ENCODE results near the gene XXYLT1.
"Not testable (repeated sequence)": the region's sequence is repeated elsewhere in the genome, so short reads cannot be mapped to it uniquely, and the experiment has no call there.

Gene XXYLT1

DNA sequence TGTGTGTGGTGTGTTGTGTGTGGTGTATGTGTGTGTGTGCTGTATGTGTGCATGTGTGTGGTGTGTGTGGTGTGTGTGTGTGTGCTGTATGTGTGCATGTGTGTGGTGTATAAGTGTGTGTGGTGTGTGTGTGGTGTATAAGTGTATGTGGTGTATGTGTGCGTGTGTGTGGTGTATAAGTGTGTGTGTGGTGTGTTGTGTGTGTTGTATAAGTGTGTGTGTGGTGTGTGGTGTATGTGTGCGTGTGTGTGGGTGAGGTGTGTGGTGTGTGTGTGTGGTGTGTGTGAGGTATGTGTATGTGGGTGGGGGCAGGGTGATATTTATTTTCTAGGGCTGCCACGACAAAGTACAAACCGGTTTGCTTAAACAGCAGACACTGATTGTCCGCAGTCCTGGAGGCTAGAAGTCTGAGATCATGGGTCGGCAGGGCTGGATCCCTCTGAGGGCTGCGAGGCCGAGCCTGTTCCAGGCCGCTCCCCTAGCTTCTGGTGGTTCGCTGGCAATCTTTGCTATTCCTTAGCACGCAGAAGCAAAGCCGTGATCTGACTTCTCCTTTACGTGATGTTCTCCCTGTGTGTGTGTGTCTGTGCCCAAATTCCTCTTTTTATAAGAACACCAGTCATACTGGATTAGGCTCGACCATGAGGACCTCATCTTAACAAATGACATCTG is 160.2 kb downstream of the XXYLT1 start:
- peak; percentile 79 for DNase-seq

DNA sequence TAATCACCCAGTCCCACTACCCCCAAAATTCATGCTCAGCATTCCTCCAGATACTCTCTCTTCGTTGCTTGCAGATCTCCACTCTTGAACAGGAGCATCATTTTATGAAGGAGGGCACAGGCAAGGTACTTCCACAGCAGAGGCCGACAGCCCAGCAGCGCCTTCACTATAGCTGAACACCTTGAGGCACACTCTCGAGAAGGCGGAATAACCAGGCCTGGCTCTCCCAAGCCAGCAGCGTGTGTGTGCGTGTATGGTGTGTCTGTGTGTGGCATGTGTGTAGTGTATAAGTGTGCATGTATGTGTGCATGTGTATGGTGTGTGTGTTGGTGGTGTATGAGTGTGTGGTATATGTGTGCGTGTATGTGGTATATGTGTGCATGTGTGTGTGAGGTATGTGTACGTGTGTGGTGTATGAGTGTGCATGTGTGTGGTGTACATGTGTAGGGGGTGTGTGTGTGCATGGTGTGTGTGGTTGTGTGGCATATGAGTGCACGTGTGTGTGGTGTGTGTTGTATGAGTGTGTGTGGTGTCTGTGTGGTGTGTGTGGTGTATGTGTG is 161.8 kb downstream of the XXYLT1 start:
- DNase-seq = no peak

DNA sequence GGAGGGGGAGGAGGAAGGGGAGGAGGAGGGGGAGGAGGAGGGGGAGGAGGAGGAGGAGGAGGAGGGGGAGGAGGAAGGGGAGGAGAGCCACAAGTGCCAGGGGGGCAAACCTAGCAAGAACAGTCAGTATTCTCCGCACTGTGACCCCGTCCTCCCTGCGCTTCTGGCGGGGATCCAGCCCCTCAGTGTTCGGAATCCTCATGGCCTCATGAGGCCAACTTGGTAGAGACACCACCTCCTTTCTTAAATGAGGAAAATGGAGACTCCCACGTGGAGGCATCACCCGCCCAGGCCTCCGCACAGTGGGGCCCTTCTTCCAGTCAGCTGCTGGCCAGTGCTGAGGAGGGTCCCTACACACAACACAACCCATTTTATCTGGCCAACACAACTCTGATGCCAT is 163.4 kb downstream of the XXYLT1 start:
- DNase-seq = no peak

DNA sequence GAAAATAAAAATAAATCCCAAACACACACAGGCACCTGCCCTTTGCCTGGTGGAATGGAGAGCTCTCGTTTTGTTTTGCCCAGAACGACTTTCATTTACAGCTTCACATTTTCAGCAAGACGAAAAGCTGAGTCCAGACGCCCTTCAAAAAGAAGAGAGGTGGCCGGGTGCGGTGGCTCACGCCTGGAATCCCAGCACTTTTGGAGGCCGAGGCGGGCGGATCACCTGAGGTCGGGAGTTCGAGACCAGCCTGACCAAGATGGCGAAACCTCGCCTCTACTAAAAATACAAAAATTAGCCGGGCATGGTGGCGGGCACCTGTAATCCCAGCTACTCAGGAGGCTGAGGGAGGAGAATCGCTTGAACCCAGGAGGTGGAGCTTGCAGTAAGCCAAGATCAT is 163.9 kb downstream of the XXYLT1 start:
- DNase-seq = not testable (repeated sequence)

DNA sequence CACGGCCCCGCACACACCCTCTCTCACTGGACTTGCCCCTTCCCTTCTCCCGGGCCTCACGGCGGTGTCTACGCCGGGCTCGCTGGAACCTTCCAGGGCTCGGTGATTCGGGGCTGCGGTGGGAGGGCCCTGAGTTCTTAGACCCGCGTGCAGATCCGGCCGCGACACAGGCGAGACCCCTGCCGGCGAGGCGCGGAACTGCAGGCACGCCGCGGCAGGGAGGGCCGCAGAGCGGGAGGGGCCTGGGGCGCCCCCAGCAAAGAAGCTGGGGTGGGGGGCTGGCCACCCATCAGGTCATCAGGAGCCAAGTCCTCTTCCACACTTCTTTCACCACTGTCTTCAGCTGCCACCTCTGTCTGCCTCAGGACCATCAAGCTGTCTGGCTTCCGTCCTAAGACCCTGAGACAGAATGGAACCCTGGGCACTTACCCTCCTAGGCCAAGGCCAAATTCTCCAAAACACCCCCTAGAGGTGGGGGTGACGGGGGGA is 164.5 kb downstream of the XXYLT1 start:
- peak; percentile 82 for DNase-seq

DNA sequence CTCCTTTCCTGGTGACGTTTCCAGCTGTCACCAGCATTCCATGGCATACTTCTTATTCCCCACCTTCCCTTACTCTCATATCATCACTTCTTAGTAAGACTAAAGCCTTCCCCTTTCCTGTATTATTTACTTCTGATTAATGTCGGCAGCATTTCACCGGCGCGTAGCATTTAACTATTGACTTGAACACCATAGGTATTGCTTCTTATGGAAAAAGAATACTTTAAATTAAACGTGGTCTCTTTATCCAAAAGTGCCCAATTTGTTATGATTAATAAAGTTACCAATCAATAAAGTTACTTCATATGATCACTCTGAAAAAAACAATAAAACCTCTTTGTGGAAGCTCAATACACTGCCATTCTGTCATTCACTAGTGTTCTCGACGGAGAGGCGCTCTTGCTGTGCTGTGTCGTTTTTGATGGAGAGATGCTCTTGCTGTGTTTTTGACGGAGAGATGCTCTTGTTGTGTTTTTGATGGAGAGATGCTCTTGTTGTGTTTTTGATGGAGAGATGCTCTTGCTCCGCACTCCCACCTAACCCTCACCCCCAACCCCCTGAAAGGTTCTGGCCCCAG is 165.0 kb downstream of the XXYLT1 start:
- no peak for DNase-seq

DNA sequence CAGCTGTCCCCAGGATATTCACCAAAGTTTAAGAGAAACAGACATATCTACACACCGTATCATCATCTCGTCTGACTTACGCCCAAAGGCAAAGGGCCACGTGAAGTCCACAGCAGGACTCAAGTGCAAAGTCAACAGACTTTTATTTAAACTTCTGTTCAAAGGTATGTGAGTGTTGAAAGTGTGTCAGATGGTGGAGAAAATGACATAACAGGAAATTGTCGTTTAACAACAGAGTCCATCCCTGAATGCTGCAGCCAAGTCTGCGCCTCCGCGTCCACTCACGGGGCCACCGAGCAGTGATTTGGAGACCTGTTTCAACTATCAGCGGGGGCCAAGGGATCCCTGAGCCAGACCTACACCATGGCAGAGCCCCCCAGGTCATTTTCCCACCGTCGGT is 165.6 kb downstream of the XXYLT1 start:
- DNase-seq = no peak

DNA sequence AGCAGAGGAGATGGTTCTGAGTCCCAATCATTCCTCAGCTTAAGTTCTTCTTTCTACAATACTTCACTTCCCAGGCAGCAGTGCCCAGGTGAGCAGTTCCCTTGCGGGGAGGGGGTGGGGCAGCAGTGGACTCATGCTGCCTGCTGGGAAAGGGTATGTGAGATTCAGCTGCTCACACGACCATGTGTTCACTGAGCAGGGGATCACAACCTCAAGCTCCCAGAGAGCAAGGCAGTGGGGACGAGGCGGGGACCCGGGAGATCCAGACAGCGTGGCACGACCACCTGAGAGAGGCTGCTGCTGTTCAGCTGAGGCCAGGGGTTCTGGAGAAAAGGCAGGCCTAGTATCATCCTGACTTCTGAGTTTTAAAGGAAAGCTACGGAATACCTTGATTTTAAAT is 166.6 kb downstream of the XXYLT1 start:
- no peak for DNase-seq

DNA sequence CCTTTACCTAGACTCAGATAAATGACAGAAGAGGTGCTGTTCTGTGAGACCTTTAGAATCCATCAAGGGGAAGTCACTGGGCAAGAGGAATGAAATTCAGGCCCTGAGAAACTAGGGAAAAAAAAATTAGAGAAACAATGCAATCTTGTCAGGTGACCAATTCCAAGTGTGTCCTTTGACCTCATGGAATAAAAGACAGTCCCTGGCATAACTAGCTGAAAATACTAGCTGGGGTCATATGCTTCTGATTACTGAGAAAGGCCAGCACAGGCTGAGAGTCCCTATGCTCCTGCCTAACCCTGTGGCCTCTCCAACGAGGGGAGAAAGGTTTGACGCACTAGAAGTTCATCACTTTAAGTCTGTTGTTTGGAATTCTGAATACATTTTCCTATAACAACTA is 167.3 kb downstream of the XXYLT1 start:
- DNase-seq = no peak

DNA sequence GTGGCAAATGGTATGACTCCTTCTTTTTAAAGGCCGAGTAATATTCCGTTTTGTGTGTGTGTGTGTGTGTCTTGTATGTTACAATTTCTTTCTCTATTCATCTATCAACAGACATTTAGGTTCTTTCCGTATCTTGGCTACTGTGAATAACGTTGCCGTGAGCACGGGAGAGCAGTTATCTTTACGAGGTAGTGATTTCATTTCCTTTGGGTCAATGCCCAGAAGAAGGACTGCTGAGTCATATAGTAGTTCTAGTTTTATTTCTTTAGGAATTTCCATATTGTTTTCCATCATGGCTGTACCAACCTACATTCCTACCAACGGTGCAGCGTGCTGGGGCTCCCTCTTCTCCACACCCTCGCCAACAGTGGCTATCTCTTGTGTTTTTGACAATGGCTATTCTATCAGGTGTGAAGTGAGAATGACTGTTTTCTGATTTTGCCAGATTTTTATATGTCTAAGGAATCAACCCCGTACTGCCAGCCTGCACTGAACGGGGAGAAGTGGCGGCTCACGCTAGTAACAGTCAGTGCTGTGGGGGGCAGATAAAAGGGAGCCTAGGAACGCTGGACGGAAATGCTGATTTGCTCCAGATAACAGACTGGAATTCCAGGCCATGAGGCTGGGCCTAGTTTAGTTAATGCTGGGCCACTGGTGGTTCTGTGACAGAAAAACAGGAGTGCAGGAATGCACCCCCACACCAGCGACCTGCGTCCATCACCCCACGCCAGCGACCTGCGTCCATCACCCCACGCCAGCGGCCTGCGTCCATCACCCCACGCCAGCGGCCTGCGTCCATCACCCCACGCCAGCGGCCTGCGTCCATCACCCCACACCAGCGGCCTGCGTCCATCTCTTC is 168.1 kb downstream of the XXYLT1 start:
- no peak for DNase-seq

DNA sequence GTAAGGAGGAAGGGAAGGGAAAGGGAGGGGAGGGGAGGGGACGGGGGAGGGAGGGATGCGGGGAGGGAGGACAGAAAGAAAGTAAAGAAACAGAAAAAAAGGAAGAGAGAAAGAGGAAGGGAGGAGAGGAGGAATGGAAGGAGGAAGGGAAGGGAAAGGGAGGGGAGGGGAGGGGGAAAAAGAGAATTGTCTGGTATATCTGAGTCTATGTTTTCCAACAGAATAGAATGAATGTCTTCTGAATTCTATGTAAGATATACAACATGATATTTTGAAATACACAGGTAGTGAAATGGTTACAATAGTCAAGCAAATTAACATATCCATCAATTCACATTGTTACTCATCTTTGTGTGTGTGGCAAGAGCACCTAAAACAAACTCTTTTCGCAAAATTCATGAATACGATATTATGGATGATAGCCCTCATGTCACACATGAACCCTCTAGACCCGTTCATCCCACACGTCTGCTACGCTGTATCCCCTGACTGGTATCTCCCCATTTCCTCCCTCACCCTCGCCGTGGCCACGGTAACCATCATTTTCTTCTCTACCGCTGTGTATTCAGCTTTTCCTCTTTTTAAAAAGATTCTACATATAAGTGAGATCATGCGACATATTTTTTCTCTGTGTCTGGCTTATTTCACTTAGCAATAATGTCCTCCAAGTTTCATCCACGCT is 168.9 kb downstream of the XXYLT1 start:
- DNase-seq = no peak

DNA sequence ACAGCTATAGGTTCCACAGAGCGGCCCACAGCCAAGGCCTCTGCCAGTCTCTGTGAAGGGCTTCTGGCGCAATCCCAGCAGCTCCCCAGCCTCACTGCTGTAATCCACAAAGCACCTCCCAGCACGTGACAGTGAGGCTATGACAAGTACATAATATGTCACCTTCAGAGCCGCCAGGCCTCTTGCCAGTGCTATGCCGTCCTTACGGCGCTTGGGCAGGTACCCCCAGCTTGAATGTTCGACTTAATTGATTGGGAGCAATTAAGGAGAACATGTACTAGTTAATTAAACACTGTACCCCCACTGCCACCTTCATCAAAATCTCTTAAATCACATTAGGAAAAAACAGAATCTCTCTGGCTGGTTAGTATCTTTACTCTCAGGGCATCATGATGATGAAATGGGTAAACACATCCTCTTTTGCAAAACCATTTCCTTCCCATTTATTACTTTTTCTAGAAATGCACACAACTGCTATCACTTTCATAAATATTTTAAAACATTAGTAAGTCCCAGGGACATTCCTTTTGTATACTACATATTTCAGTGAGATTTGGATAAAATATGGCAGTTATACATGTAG is 169.9 kb downstream of the XXYLT1 start:
- DNase-seq = peak; percentile 65

DNA sequence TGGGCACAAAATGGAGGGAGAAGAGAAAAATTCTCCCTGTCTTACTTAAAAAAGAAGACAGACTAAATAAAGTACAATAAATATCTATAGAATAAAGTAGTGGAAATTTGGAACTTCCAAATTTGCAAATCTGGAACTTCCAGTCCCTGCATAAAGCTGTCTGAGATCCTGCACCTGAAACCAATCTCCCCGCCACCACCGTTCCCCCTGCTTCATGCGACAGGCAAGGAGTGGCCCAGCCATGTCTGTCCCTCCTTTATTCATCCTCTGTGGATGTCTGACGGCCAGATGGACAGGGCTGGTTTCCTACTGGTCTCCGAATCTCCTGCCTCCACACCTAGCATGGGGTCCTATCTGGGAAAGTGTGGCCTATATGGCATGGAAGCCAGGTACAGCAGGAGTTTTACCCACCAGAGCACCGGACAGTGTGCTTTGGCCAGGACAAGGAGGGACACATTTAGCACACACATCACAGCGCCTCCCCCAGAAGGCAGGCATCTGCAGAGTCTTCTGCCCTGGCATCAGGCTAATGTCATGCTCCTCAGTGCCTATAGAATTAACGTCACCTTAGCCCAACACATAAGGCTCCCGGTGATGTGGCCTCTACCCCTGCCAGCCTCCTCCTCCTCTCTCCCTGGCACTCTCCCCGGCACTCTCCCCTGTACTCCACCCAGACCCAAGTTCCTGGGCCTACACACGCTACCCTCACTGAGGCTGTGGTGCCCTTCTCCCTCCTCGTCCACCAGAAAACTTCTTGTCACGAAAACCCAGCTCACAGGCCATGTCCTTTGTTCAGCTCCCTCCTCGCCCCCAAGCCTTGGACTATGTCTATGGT is 170.8 kb downstream of the XXYLT1 start:
- no peak for DNase-seq

DNA sequence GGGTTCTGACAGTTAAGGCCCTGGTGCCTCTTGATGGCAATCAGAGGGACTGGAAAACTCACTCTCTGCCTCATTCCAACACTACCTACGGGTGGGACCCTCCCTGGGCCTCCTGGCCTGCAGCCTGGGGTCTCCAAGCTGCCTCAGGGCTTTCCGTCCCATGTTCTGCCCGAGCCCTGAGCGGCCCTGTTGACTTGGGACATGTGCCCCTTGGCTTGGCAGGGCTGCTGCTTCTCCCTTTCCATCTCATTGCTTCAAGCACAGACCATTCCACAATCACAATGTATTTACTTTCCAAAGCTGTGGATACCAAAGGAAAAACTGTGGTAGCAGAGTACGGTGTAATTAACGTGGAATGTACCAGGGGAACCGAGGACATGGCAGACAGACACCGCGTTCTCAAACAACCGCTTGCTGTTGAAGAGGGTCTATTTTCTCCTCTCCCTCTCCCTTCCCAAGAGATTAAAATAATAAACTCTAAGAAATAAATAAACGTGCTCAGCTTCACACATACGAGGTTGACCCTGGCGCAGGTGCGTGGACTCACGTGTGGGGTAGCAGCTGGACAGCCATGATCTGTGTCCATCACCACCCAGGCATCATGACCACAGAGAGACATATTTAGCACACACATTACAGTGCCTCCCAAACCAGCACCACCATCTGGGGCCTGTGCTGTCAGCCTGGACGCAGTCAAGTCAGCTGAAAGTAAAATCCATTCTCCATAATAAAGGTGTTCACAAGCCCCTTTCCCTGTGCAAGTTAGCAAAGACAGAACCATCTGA is 172.0 kb downstream of the XXYLT1 start:
- peak; percentile 60 for DNase-seq

DNA sequence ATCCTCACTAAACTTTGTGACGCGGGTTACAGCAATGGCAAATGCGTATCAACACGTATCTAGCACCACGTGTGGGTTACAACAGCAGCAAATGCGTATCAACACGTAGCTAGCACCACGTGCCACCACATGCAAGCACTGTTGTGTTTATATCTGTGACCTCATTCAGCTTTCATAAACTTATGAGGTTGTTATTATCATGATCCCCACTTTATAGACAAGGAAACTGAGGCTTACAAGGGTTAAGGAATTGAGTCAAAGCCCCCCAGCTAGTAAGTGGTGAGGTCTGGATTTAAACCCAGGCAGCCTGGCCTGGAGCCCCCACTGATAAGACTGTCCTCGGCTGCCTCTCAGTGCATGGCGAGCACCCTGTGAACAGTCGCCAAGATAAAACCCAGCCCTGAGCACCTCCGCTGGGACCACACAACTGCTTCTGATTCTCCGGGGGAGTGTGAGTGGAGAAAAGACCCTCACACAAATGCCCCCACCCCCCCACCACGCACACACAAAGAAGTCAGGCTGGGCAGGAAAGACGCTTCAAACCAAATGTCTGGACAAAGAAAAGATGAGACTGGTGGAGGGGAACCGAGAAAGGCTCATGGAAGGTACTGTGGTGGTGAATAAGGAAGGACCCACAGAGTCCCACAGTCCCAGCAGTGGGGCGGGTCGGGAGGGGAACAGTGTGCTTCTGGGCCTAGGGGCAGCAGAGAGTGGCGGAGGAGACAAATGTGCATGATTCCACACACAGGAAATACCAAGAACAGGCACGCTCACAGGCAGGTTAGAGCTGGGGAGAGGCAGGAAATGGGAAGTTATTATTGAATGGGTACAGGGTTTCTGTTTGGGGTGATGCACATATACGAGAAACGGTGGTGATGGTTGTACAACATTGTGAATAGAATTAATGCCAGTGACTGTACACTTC is 173.4 kb downstream of the XXYLT1 start:
- no peak for DNase-seq

DNA sequence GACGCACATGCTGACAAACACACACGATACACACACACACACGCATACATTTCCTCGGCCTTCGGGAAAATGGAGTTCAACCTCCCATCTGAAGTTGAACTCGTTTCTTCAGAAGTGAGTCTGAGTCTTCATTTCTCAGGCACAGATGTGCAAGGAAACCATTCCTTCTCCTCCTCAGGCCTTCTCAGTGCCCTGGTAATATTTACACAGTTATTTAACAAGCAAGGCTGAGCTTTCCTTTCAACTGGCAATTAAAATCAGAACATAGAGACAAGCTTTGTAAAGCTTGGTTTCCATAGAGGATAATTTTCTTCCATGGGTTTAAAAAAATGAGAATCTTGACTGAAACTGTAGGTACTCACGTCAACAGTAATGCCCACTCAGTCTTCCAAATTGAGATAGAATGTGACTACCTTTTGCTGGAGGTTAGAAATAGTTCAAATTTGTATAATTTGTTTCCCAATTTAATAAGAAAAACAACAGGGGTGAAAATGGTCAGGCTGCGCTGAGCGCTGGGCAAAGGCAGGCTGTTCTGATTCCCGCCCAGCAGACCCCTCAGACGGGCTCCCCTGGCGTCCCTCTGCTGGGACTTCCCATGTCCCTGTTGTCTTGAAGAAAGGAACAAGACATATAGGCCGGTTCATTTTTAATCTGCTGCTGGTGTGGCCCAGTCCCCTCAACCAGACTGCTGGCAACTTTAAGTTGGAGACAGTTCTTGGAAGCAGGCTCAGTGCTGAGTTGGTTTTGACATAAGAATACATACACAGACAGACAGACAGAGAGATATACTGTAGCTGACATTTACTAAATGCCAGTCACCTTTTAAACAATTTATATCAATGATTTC is 174.3 kb downstream of the XXYLT1 start:
- no peak for DNase-seq

DNA sequence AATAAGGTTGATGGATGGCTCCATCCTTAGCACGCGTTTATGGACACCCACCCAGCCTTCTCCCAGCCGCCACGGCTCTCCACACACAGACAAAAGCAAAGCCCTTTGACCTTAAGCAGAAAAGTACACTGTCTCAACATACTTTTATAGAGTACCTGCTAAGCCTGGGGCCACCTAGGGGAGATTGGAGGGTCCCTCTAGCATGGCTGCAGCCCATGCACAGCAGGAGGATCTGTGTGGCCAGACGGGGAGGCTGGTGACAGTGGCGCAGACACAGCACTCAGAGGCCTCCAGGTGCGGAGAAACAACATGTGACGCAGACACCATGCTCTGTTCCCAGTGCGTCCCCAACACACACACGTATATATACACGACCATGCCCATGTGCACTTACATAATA is 174.9 kb downstream of the XXYLT1 start:
- DNase-seq = no peak

DNA sequence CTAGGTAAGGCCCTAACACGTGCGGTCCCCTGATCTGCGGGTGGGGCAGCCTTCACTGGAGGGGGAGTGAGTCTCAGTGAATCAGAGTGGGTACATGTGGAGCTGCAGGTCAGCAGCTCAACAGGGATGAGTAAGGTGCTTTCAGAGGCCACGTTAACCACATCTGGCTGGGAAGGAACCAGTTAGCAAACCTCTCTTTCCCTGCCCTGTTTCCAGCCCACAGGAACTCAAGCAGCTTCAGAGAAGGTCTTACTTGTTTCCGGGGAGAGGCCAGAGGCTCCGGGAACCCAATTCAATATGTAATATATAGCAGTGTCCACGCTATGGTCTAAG is 175.3 kb downstream of the XXYLT1 start:
- no peak for DNase-seq
